Keratinocyte (primary cell): Measurements from ENCODE around the gene NEK9.

ENCODE experiments used
- CTCF ChIP-seq, 3 experiments: IDR thresholded peaks in 1 of 3; conservative IDR thresholded peaks in 1 of 3; optimal IDR thresholded peaks in 1 of 3; 2 replicates in 2 of 3; 3 replicates in 1 of 3; pipeline versions ENCODE3 to v1.5.1; 2011; ENCODE audit warnings: low read length in 3 of 3, mild to moderate bottlenecking in 3 of 3, moderate library complexity in 2 of 3, control low read depth in 1 of 3, inconsistent platforms in 1 of 3; ENCODE audit not compliant: insufficient read depth in 2 of 3; ENCODE audit errors: extremely low read depth in 1 of 3
- EZH2 ChIP-seq: IDR thresholded peaks from one replicate; pipeline ENCODE4 v1.6.1; 2012; ENCODE audit warnings: inconsistent platforms, mild to moderate bottlenecking, low read length, moderate library complexity

DNA sequence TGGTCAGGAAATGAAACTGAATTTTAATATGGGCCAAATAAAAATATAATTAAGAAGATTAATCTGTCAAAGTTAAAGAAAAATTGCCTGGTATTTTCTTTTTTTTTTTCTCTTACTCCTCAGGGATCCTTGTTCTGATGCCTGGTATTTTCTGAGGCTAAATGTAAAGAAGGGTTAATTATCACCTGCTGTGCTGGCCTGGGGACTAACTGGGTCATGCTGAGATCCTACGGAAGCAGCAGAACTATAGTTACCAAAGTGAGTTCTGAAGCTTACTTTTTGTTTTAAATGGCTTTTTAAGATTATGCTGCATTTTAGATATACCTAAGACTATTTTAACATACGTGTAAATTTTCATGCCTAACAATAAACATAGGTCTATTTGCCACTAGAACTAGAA lies 34.1 kb downstream of the NEK9 start:
- TF ChIP-seq CTCF (optimal IDR thresholded peaks at IDR 0.05 in 1 of 3, IDR thresholded peaks at IDR 0.05 in 1 of 3, conservative IDR thresholded peaks at IDR 0.05 in 1 of 3; ENCODE audit: extremely low read depth in 1 of 3, insufficient read depth in 2 of 3, low read length in 3 of 3): no peak
- TF ChIP-seq EZH2: no peak
